Adrenal gland (tissue), 5 donors: ENCODE results near the gene POLR2C.

Experiments
- POLR2A ChIP-seq, 2 donors: fragments of 450-650 bp; IDR thresholded peaks; one replicate each; pipeline ENCODE4 v1.6.1; 2017; ENCODE audit warnings: antibody characterized with exemption in 2 of 2, mild to moderate bottlenecking in 2 of 2, moderate library complexity in 1 of 2
- TF ChIP-seq, protein P1 (sequence below), 6 experiments: fragments of 450-650 bp in 4 of 6; fragments of 200-600 bp in 2 of 6; sonication (generic) in 1 of 6; IDR thresholded peaks; 1 replicate in 5 of 6; 2 replicates in 1 of 6; pipeline versions ENCODE4 v1.5.1 to v1.8.0; 2016 to 2021; ENCODE audit warnings: antibody characterized with exemption in 6 of 6, mild to moderate bottlenecking in 2 of 6, moderate library complexity in 1 of 6
- donor health status: DM: no; HTN: no; CAD: no.

DNA sequence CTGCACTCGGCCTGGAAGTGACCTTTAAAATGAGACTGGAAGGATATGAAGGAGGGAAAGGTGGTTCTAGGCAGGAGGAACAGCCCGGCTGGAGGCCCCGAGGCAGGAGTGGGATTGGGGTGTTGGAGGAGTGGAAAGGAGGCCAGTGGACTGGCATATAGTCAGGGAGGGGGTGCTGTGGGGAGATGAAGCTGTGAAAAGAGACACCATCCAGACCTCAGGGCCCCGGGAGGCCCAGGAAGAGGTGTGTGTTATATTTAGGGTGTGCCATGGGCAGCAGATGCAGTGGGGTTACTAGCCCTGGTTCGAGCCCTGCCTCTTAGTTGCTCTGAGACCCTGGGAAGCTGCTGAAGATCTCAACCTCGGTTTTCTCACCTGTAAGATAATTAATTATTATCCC, 42.7 kb downstream of the POLR2C start:
- TF ChIP-seq, protein P1, sequence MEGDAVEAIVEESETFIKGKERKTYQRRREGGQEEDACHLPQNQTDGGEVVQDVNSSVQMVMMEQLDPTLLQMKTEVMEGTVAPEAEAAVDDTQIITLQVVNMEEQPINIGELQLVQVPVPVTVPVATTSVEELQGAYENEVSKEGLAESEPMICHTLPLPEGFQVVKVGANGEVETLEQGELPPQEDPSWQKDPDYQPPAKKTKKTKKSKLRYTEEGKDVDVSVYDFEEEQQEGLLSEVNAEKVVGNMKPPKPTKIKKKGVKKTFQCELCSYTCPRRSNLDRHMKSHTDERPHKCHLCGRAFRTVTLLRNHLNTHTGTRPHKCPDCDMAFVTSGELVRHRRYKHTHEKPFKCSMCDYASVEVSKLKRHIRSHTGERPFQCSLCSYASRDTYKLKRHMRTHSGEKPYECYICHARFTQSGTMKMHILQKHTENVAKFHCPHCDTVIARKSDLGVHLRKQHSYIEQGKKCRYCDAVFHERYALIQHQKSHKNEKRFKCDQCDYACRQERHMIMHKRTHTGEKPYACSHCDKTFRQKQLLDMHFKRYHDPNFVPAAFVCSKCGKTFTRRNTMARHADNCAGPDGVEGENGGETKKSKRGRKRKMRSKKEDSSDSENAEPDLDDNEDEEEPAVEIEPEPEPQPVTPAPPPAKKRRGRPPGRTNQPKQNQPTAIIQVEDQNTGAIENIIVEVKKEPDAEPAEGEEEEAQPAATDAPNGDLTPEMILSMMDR (IDR thresholded peaks at IDR 0.05): no peak
- TF ChIP-seq POLR2A (IDR thresholded peaks at IDR 0.05): no peak
